ENCODE measurements around the gene ABCC1.

ABCC1 gene

GRCh38 chr16:15993946-15994665 is 44.7 kb downstream of the ABCC1 start:
- H3K4me3 ChIP-seq (ENCODE audit: low read length) = no peak overlapping the region
- TF ChIP-seq CTCF (conservative IDR thresholded peaks at IDR 0.05; ENCODE audit: low read length) = no peak
- DNase-seq (ENCODE audit: low read depth) = peak; percentile 64

- no peak overlapping the region for H3K4me3 ChIP-seq (ENCODE audit: low read length)
- DNase-seq (ENCODE audit: low read depth) = peak; percentile 83
- peak; percentile 4; the same call in 1 of the 2 replicates for TF ChIP-seq CTCF (conservative IDR thresholded peaks at IDR 0.05; ENCODE audit: low read length)
Observed at GRCh38 chr16:15996432-15997109, 47.2 kb downstream of the ABCC1 start.

- no peak for TF ChIP-seq CTCF (conservative IDR thresholded peaks at IDR 0.05; ENCODE audit: low read length)
- H3K4me3 ChIP-seq (ENCODE audit: low read length) = no peak overlapping the region
- DNase-seq (ENCODE audit: low read depth) = no peak
Observed at GRCh38 chr16:16000685-16001084, 51.3 kb downstream of the ABCC1 start.

GRCh38 chr16:16001596-16002255 is 52.3 kb downstream of the ABCC1 start:
- no peak overlapping the region for H3K4me3 ChIP-seq (ENCODE audit: low read length)
- no peak for DNase-seq (ENCODE audit: low read depth)
- TF ChIP-seq CTCF (conservative IDR thresholded peaks at IDR 0.05; ENCODE audit: low read length) = no peak

GRCh38 chr16:16003719-16004313 is 54.4 kb downstream of the ABCC1 start:
- DNase-seq (ENCODE audit: low read depth) = no peak
- no peak overlapping the region for H3K4me3 ChIP-seq (ENCODE audit: low read length)
- no peak for TF ChIP-seq CTCF (conservative IDR thresholded peaks at IDR 0.05; ENCODE audit: low read length)

GRCh38 chr16:16004314-16004749 is 54.9 kb downstream of the ABCC1 start:
- H3K4me3 ChIP-seq (ENCODE audit: low read length) = no peak overlapping the region
- TF ChIP-seq CTCF (conservative IDR thresholded peaks at IDR 0.05; ENCODE audit: low read length) = no peak
- DNase-seq (ENCODE audit: low read depth) = peak; percentile 74

Measured in AG10803 (cell line).